ENCODE data around the gene NDUFAF8. TPM values are rescaled to one million over a fixed set of nuclear protein-coding genes. Genes with fewer than 3 reads are reported as not detected.

NDUFAF8 gene
- polyA plus RNA-seq, 1 donor from 2014 or later = 76.4 TPM

DNA sequence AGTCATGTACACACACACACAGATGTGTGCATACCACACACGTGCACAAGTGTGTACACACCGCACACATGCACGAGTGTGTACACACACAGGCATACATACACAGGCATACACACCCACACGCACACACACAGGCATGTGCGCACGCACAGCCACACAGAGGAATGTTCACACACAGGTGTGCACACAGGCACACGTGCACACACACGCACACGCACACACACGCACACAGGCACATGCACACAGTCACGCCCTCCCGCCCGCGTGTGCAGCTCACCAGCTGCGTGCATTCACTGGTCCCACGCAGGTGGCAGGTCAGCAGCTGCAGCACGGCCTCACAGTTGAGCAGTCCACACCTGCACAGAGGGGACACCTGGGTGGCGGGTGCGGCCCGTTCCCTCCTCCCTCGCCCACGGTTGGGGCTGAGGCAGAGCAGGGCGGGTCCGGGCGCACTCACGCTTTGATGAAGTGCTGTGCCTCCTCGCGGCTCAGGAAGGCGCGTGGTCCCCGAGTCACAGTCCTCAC lies 7.9 kb upstream of the NDUFAF8 start:
- Histone ChIP-seq H3K4me2 (ENCODE audit: low read length) (no peak overlapping the region), H3K27me3 (ENCODE audit: insufficient read depth, low read depth, low read length) (no peaks in the 10 kb centered on the region), H3K9me2 (ENCODE audit: insufficient read depth, low read length) (no peaks in the 10 kb centered on the region), H3K27ac (ENCODE audit: low read length) (no peak overlapping the region), H3K9me3 (ENCODE audit: low read length) (no peaks in the 10 kb centered on the region), H3K36me3 (ENCODE audit: insufficient read depth, low read length) (peaks cover 4% of the 10 kb centered on the region), H2AFZ (ENCODE audit: low read depth, low read length) (no peak overlapping the region), H3F3A (ENCODE audit: insufficient read depth, low read length, poor library complexity, severe bottlenecking) (no peaks in the 10 kb centered on the region), H3K79me2 (replicated peaks; ENCODE audit: insufficient read depth, low read length) (no peaks in the 10 kb centered on the region), H3K4me3 (ENCODE audit: low read length) (no peak overlapping the region), H3K9ac (ENCODE audit: low read length) (no peak overlapping the region), H4K20me1 (ENCODE audit: insufficient read depth) (no peaks in the 10 kb centered on the region)
- TF ChIP-seq TAF1 (IDR thresholded peaks at IDR 0.05; ENCODE audit: low read depth) = no peak
- no peak for TF ChIP-seq EZH2 (IDR thresholded peaks at IDR 0.05; ENCODE audit: borderline replicate concordance, insufficient read depth, low read length, poor library complexity, severe bottlenecking)
- TF ChIP-seq MXI1 (conservative IDR thresholded peaks at IDR 0.05; ENCODE audit: poor library complexity, severe bottlenecking) = no peak
- no peak for TF ChIP-seq REST (IDR thresholded peaks at IDR 0.05; ENCODE audit: borderline replicate concordance)
- TF ChIP-seq, protein P1, sequence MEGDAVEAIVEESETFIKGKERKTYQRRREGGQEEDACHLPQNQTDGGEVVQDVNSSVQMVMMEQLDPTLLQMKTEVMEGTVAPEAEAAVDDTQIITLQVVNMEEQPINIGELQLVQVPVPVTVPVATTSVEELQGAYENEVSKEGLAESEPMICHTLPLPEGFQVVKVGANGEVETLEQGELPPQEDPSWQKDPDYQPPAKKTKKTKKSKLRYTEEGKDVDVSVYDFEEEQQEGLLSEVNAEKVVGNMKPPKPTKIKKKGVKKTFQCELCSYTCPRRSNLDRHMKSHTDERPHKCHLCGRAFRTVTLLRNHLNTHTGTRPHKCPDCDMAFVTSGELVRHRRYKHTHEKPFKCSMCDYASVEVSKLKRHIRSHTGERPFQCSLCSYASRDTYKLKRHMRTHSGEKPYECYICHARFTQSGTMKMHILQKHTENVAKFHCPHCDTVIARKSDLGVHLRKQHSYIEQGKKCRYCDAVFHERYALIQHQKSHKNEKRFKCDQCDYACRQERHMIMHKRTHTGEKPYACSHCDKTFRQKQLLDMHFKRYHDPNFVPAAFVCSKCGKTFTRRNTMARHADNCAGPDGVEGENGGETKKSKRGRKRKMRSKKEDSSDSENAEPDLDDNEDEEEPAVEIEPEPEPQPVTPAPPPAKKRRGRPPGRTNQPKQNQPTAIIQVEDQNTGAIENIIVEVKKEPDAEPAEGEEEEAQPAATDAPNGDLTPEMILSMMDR (IDR thresholded peaks at IDR 0.05; ENCODE audit: poor library complexity, severe bottlenecking) = no peak
- TF ChIP-seq POLR2AphosphoS5 (IDR thresholded peaks at IDR 0.05) = no peak
- no peak for TF ChIP-seq SMC3 (conservative IDR thresholded peaks at IDR 0.05; ENCODE audit: poor library complexity)
- no peak for TF ChIP-seq EP300 (conservative IDR thresholded peaks at IDR 0.05; ENCODE audit: poor library complexity, severe bottlenecking)
- no peak for TF ChIP-seq RAD21 (conservative IDR thresholded peaks at IDR 0.05)

DNA sequence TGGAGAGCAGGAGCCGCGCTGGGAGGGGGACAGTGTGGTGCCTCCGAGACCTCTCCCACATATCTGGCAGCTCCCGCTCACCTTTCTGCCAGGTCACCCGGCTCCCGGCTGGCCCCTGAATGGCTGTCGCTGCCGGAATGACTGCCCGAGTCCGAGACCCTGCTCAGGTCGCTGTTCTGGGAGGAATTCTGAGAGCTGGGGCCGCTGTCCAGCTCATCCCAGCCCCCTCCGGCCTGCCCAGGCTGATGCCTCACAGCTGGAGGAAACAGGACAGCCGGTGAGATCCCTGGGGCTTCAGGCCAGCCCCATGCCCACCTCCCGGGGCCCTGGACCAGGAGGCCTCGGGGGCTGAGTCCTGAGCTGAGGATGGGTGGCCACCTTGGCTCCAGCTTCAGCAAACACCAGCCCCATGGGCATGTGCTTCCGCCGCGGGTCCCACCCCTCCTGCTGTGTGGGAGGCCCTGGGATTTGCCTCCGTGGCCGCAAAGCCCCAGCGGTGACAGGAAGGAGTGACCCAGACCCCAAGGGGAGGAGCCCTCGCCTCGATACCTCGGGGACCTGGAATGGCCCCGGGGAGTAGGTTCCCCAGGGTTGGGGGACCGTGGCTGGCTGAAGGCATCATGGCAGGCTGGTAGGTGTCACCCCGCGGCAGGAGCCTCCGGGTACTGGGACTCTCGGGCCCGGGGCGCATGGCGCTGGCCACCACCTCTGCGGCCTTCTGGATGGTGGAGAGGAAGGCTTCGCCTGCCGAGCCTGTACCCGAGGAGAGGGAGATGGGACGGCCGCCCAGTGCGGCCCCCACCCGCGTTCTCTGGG lies 7.1 kb upstream of the NDUFAF8 start:
- TF ChIP-seq SMC3 (conservative IDR thresholded peaks at IDR 0.05; ENCODE audit: poor library complexity) (no peak), TAF1 (IDR thresholded peaks at IDR 0.05; ENCODE audit: low read depth) (no peak), REST (IDR thresholded peaks at IDR 0.05; ENCODE audit: borderline replicate concordance) (no peak), MXI1 (conservative IDR thresholded peaks at IDR 0.05; ENCODE audit: poor library complexity, severe bottlenecking) (no peak), RAD21 (conservative IDR thresholded peaks at IDR 0.05) (no peak), POLR2AphosphoS5 (IDR thresholded peaks at IDR 0.05) (no peak), EP300 (conservative IDR thresholded peaks at IDR 0.05; ENCODE audit: poor library complexity, severe bottlenecking) (no peak), EZH2 (IDR thresholded peaks at IDR 0.05; ENCODE audit: borderline replicate concordance, insufficient read depth, low read length, poor library complexity, severe bottlenecking) (no peak)
- TF ChIP-seq, protein P1 (IDR thresholded peaks at IDR 0.05; ENCODE audit: poor library complexity, severe bottlenecking) = no peak
- Histone ChIP-seq H3F3A (ENCODE audit: insufficient read depth, low read length, poor library complexity, severe bottlenecking) (no peaks in the 10 kb centered on the region), H3K4me2 (ENCODE audit: low read length) (no peak overlapping the region), H3K27me3 (ENCODE audit: insufficient read depth, low read depth, low read length) (no peaks in the 10 kb centered on the region), H3K36me3 (ENCODE audit: insufficient read depth, low read length) (peaks cover 4% of the 10 kb centered on the region), H3K4me3 (ENCODE audit: low read length) (no peak overlapping the region), H3K9ac (ENCODE audit: low read length) (no peak overlapping the region), H3K9me3 (ENCODE audit: low read length) (no peaks in the 10 kb centered on the region), H2AFZ (ENCODE audit: low read depth, low read length) (no peak overlapping the region), H3K9me2 (ENCODE audit: insufficient read depth, low read length) (no peaks in the 10 kb centered on the region), H3K79me2 (replicated peaks; ENCODE audit: insufficient read depth, low read length) (no peaks in the 10 kb centered on the region), H4K20me1 (ENCODE audit: insufficient read depth) (no peaks in the 10 kb centered on the region), H3K27ac (ENCODE audit: low read length) (no peak overlapping the region)

All from neural cell (in vitro differentiated cells).